DOHH2 (cell line): ENCODE results near the gene TMEM95.

Experiments
- H3F3A ChIP-seq: fragments of 200-600 bp; sonication (generic), shearing (Covaris generic); 2 replicates; pipeline ENCODE4 v1.6.0; 2016; ENCODE audit warnings: antibody characterized with exemption, mild to moderate bottlenecking; ENCODE audit not compliant: control insufficient read depth, insufficient read depth
- H3K27ac ChIP-seq: fragments of 200-600 bp; sonication (generic); 2 replicates; pipeline ENCODE4 v1.5.1; 2014; ENCODE audit warnings: low read depth, mild to moderate bottlenecking, low read length, moderate library complexity
- H3K27me3 ChIP-seq: fragments of 200-600 bp; sonication (generic); 2 replicates; pipeline ENCODE4 v1.6.1; 2014; ENCODE audit warnings: mild to moderate bottlenecking, low read length, mixed read lengths; ENCODE audit not compliant: control insufficient read depth
- H3K36me3 ChIP-seq: fragments of 200-600 bp; sonication (generic); 2 replicates; pipeline ENCODE4 v1.6.1; 2014; ENCODE audit warnings: mild to moderate bottlenecking, low read length, moderate library complexity, mixed read lengths; ENCODE audit not compliant: control insufficient read depth
- H3K4me1 ChIP-seq: fragments of 200-600 bp; sonication (generic); 2 replicates; pipeline ENCODE4 v1.6.1; 2014; ENCODE audit warnings: mild to moderate bottlenecking, low read length, mixed read lengths; ENCODE audit not compliant: control insufficient read depth
- H3K4me2 ChIP-seq: fragments of 200-600 bp; sonication (generic); 2 replicates; pipeline ENCODE4 v1.6.0; 2014; ENCODE audit warnings: mild to moderate bottlenecking, low read length, moderate library complexity
- H3K4me3 ChIP-seq: fragments of 200-600 bp; sonication (generic); 2 replicates; pipeline ENCODE4 v1.5.1; 2014; ENCODE audit warnings: mild to moderate bottlenecking, low read length, mixed read lengths
- H3K79me2 ChIP-seq: fragments of 200-600 bp; sonication (generic); 2 replicates; pipeline ENCODE4 v1.6.1; 2014; ENCODE audit warnings: mild to moderate bottlenecking, low read length, mixed read lengths; ENCODE audit not compliant: control insufficient read depth
- H3K9me2 ChIP-seq: fragments of 200-600 bp; sonication (generic); replicated peaks from 2 replicates; pipeline ENCODE4 v1.6.1; 2014; ENCODE audit warnings: mild to moderate bottlenecking, low read length, mixed read lengths; ENCODE audit not compliant: control insufficient read depth
- H3K9me3 ChIP-seq: fragments of 200-600 bp; sonication (generic); 2 replicates; pipeline ENCODE4 v1.6.1; 2014; ENCODE audit warnings: antibody characterized with exemption, low read length, mixed read lengths; ENCODE audit not compliant: control insufficient read depth, insufficient read depth
- H4K20me1 ChIP-seq: fragments of 200-600 bp; sonication (generic); 2 replicates; pipeline ENCODE4 v1.6.0; 2014; ENCODE audit warnings: low read depth, mild to moderate bottlenecking, antibody characterized with exemption, low read length, moderate library complexity; ENCODE audit not compliant: control insufficient read depth, insufficient read depth
- CTCF ChIP-seq: fragments of 200-600 bp; sonication (generic); IDR thresholded peaks from one replicate; pipeline ENCODE4 v1.5.1; 2014; ENCODE audit warnings: antibody characterized with exemption, mild to moderate bottlenecking, low read depth, low read length; ENCODE audit not compliant: poor library complexity, severe bottlenecking
- EZH2phosphoT487 ChIP-seq: fragments of 200-600 bp; sonication (generic); IDR thresholded peaks from 2 replicates; pipeline ENCODE4 v1.6.1; 2017; ENCODE audit warnings: borderline replicate concordance, mild to moderate bottlenecking, antibody characterized with exemption, low read length, moderate library complexity, mixed read lengths

The TMEM95 gene

GRCh38 chr17:7328840-7329373, 26.0 kb upstream of the TMEM95 start, which contains the start of gene NEURL4:
NEURL4 (minus strand) TSS chr17:7329335; CDS start chr17:7329312, 23 bp downstream.
- H3K4me3 ChIP-seq, result peak within 1 kb of the TSS; percentile 100
- no peaks in the 10 kb centered on the region for H3K9me3 ChIP-seq
- no peaks in the 10 kb centered on the region for H3K27me3 ChIP-seq
- H3K79me2 ChIP-seq, result peaks cover 33% of the 10 kb centered on the region
- H3K27ac ChIP-seq, result peak within 1 kb of the TSS; percentile 94
- no peaks in the 10 kb centered on the region for H4K20me1 ChIP-seq
- H3F3A ChIP-seq, result peaks cover 11% of the 10 kb centered on the region
- peaks cover 32% of the 10 kb centered on the region for H3K36me3 ChIP-seq
- peak within 1 kb of the TSS; percentile 98 for H3K4me2 ChIP-seq
- no peak for TF ChIP-seq EZH2phosphoT487
- no peak for TF ChIP-seq CTCF
- H3K4me1 ChIP-seq, result peaks cover 52% of the 10 kb centered on the region
- H3K9me2 ChIP-seq, result no peaks in the 10 kb centered on the region

GRCh38 chr17:7329374-7329996, 25.5 kb upstream of the TMEM95 start:
- peak overlapping the region; percentile 94 for H3K27ac ChIP-seq
- H3K4me2 ChIP-seq, result peak overlapping the region; percentile 98
- TF ChIP-seq EZH2phosphoT487 (no peak), CTCF (no peak)

GRCh38 chr17:7329997-7330637, 24.8 kb upstream of the TMEM95 start:
- Histone ChIP-seq H4K20me1 (no peaks in the 10 kb centered on the region), H3K4me2 (peak overlapping the region; percentile 90), H3K4me3 (peak overlapping the region; percentile 100), H3K79me2 (peaks cover 26% of the 10 kb centered on the region), H3K27ac (peak overlapping the region; percentile 94), H3K36me3 (peaks cover 22% of the 10 kb centered on the region), H3K4me1 (peaks cover 60% of the 10 kb centered on the region), H3K9me2 (no peaks in the 10 kb centered on the region), H3K9me3 (no peaks in the 10 kb centered on the region), H3K27me3 (no peaks in the 10 kb centered on the region), H3F3A (peaks cover 11% of the 10 kb centered on the region)
- TF ChIP-seq EZH2phosphoT487 (no peak), CTCF (no peak)

More at GRCh38 chr17:7329374-7329996, 25.5 kb upstream of the TMEM95 start:
- H3K27me3 ChIP-seq, result no peaks in the 10 kb centered on the region
- peaks cover 54% of the 10 kb centered on the region for H3K4me1 ChIP-seq
- peaks cover 11% of the 10 kb centered on the region for H3F3A ChIP-seq
- H4K20me1 ChIP-seq, result no peaks in the 10 kb centered on the region
- H3K9me3 ChIP-seq, result no peaks in the 10 kb centered on the region
- H3K9me2 ChIP-seq, result no peaks in the 10 kb centered on the region
- peak overlapping the region; percentile 100 for H3K4me3 ChIP-seq
- H3K79me2 ChIP-seq, result peaks cover 28% of the 10 kb centered on the region
- peaks cover 26% of the 10 kb centered on the region for H3K36me3 ChIP-seq
